HEK293T (cell line): Measurements from ENCODE around the gene DNAJC3.
"Not testable (repeated sequence)": the region's sequence is repeated elsewhere in the genome, so short reads cannot be mapped to it uniquely, and the experiment has no call there.

Experiments used
- CTCF ChIA-PET: fragments of 350-600 bp; formaldehyde crosslinking; extraction: SDS; loops from one replicate; lab custom pipeline; 2021; ENCODE audit warnings: antibody characterized with exemption, inconsistent platforms; lab: Yijun Ruan, JAX
- POLR2A ChIA-PET: fragments of 350-600 bp; formaldehyde crosslinking; extraction: SDS; loops from one replicate; lab custom pipeline; 2020; ENCODE audit warnings: antibody characterized with exemption, inconsistent platforms; lab: Yijun Ruan, JAX
- DNase-seq: peaks from one replicate; pipeline ENCODE4 v3.0.0; 2012; ENCODE audit warnings: mixed read lengths; ENCODE audit errors: extremely low spot score
- ARNT ChIP-seq: fragments of 450-650 bp; IDR thresholded peaks from 2 replicates; pipeline ENCODE4 v1.6.1; 2017; ENCODE audit warnings: mild to moderate bottlenecking
- BHLHE40 ChIP-seq: fragments of 450-650 bp; IDR thresholded peaks from 2 replicates; pipeline ENCODE4 v1.6.1; 2016; ENCODE audit warnings: mild to moderate bottlenecking, moderate library complexity, borderline replicate concordance
- CTBP1 ChIP-seq: fragments of 450-650 bp; IDR thresholded peaks from 2 replicates; pipeline ENCODE4 v1.6.1; 2016; ENCODE audit warnings: borderline replicate concordance
- ELF4 ChIP-seq: fragments of 450-650 bp; IDR thresholded peaks from 2 replicates; pipeline ENCODE4 v1.6.1; 2017; ENCODE audit warnings: antibody characterized with exemption
- FOXA1 ChIP-seq: fragments of 450-650 bp; IDR thresholded peaks from 2 replicates; pipeline ENCODE4 v1.6.1; 2016; ENCODE audit warnings: mild to moderate bottlenecking
- FOXK2 ChIP-seq: fragments of 450-650 bp; IDR thresholded peaks from 2 replicates; pipeline ENCODE4 v1.6.1; 2016; ENCODE audit warnings: mild to moderate bottlenecking
- FOXM1 ChIP-seq: fragments of 450-650 bp; IDR thresholded peaks from 2 replicates; pipeline ENCODE4 v1.6.1; 2017; ENCODE audit warnings: mild to moderate bottlenecking, borderline replicate concordance
- HDGF ChIP-seq: fragments of 450-650 bp; IDR thresholded peaks from 2 replicates; pipeline ENCODE4 v1.6.1; 2017; ENCODE audit warnings: antibody characterized with exemption, borderline replicate concordance
- L3MBTL2 ChIP-seq: fragments of 450-650 bp; conservative IDR thresholded peaks from 2 replicates; pipeline ENCODE4 v1.6.1; 2016; ENCODE audit warnings: mild to moderate bottlenecking
- LEF1 ChIP-seq: fragments of 450-650 bp; IDR thresholded peaks from 2 replicates; pipeline ENCODE4 v1.6.1; 2017; ENCODE audit warnings: mild to moderate bottlenecking, borderline replicate concordance
- NFRKB ChIP-seq: fragments of 450-650 bp; IDR thresholded peaks from 2 replicates; pipeline ENCODE4 v1.6.1; 2016; ENCODE audit warnings: mild to moderate bottlenecking, moderate library complexity
- PKNOX1 ChIP-seq: fragments of 450-650 bp; IDR thresholded peaks from 2 replicates; pipeline ENCODE4 v1.6.1; 2016
- SP1 ChIP-seq: fragments of 450-650 bp; IDR thresholded peaks from 2 replicates; pipeline ENCODE4 v1.6.1; 2017
- SUZ12 ChIP-seq: fragments of 450-650 bp; IDR thresholded peaks from 2 replicates; pipeline ENCODE4 v1.6.1; 2016; ENCODE audit warnings: mild to moderate bottlenecking
- TARDBP ChIP-seq: fragments of 450-650 bp; IDR thresholded peaks from 2 replicates; pipeline ENCODE4 v1.6.1; 2016
- ZNF384 ChIP-seq: fragments of 450-650 bp; IDR thresholded peaks from 2 replicates; pipeline ENCODE4 v1.6.1; 2016

Gene DNAJC3

GRCh38 chr13:95708391-95708774 is 31.4 kb downstream of the DNAJC3 start:
- CTCF ChIA-PET = no interaction called here

GRCh38 chr13:95708811-95709500 is 32.0 kb downstream of the DNAJC3 start:
- POLR2A ChIA-PET = interaction anchor here (1.1 kb wide), 1 partner anchor 32 kb away, joined by 3 read pairs; the partner anchor contains the start of gene DNAJC3
- TF ChIP-seq FOXM1 (no peak), BHLHE40 (no peak), NFRKB (no peak)
- CTCF ChIA-PET = no interaction called here
- DNase-seq = no peak

More at GRCh38 chr13:95708391-95708774, 31.4 kb downstream of the DNAJC3 start:
- TF ChIP-seq CTBP1 (no peak), SP1 (no peak), FOXA1 (no peak), ZNF384 (no peak), ARNT (no peak), NFRKB (no peak), TARDBP (no peak)
- POLR2A ChIA-PET = interaction anchor here (1.1 kb wide), 1 partner anchor 32 kb away, joined by 3 read pairs; the partner anchor contains the start of gene DNAJC3
- DNase-seq = no peak

- CTCF ChIA-PET = no interaction called here
- TF ChIP-seq ARNT (no peak), ELF4 (no peak), NFRKB (no peak), FOXA1 (no peak), SUZ12 (no peak), L3MBTL2 (no peak), LEF1 (no peak), ZNF384 (no peak)
- POLR2A ChIA-PET = no interaction called here
- DNase-seq = no peak
These were observed 33.4 kb downstream of the DNAJC3 start for GRCh38 chr13:95710313-95710712.

GRCh38 chr13:95712846-95713245 is 35.9 kb downstream of the DNAJC3 start:
- POLR2A ChIA-PET, DNase-seq: not testable (repeated sequence)
- CTCF ChIA-PET = interaction anchor here (0.6 kb wide), 1 partner anchor 12 kb away, joined by 3 read pairs; no protein-coding TSS in a partner anchor

- TF ChIP-seq L3MBTL2 = no peak
- TF ChIP-seq FOXM1 = no peak
- no peak for TF ChIP-seq ARNT
- no peak for TF ChIP-seq LEF1
- no peak for TF ChIP-seq HDGF
- TF ChIP-seq BHLHE40 = no peak
- TF ChIP-seq FOXK2 = no peak
- TF ChIP-seq TARDBP = no peak
- ChIA-PET POLR2A (no interaction called here), CTCF (no interaction called here)
- no peak for DNase-seq
These were observed 36.7 kb downstream of the DNAJC3 start for GRCh38 chr13:95713651-95714050.

- TF ChIP-seq FOXA1 (no peak), ELF4 (no peak), ARNT (no peak), CTBP1 (no peak), NFRKB (no peak), ZNF384 (no peak), L3MBTL2 (no peak), FOXK2 (no peak), SP1 (no peak), LEF1 (no peak)
- POLR2A ChIA-PET = interaction anchor here (0.6 kb wide), 1 partner anchor 884 kb away, joined by 3 read pairs; no protein-coding TSS in a partner anchor
- DNase-seq = no peak
- CTCF ChIA-PET = no interaction called here
These were observed 37.3 kb downstream of the DNAJC3 start for GRCh38 chr13:95714142-95714832.

- ChIA-PET POLR2A (no interaction called here), CTCF (no interaction called here)
- TF ChIP-seq LEF1 (no peak), PKNOX1 (no peak), SP1 (no peak), NFRKB (no peak), ZNF384 (no peak)
- no peak for DNase-seq
These were observed 39.3 kb downstream of the DNAJC3 start for GRCh38 chr13:95716231-95716630.

GRCh38 chr13:95722241-95722640 is 45.3 kb downstream of the DNAJC3 start:
- POLR2A ChIA-PET = no interaction called here
- CTCF ChIA-PET = no interaction called here
- TF ChIP-seq NFRKB = no peak
- no peak for TF ChIP-seq CTBP1
- no peak for TF ChIP-seq SP1
- no peak for DNase-seq
